Sigmoid colon (tissue), 3 donors: ENCODE results near the gene PTPRT.

Experiments
- CTCF ChIP-seq, 4 experiments: fragments of 450-650 bp in 3 of 4; fragments of 200-600 bp in 1 of 4; IDR thresholded peaks; one replicate each; pipeline ENCODE4 v1.5.1; 2016 to 2019; ENCODE audit warnings: antibody characterized with exemption in 4 of 4, mild to moderate bottlenecking in 3 of 4, moderate library complexity in 2 of 4
- POLR2A ChIP-seq, 2 donors: fragments of 450-650 bp; IDR thresholded peaks; one replicate each; pipeline ENCODE4 v1.6.1; 2016; ENCODE audit warnings: antibody characterized with exemption in 2 of 2, mild to moderate bottlenecking in 2 of 2, moderate library complexity in 2 of 2

- no peak for TF ChIP-seq CTCF (IDR thresholded peaks at IDR 0.05)
- TF ChIP-seq POLR2A (IDR thresholded peaks at IDR 0.05), result no peak
These were observed 124.4 kb downstream of the PTPRT start for GRCh38 chr20:43065299-43065698.
